Peyer's patch (tissue), 4 donors: Measurements from ENCODE around the gene MYEOV. TPM values are rescaled to one million over a fixed set of nuclear protein-coding genes. Genes with fewer than 3 reads are reported as not detected.

Source experiments
- DNase-seq, 3 donors: peaks; one replicate each; pipeline ENCODE4 v3.0.0-alpha.2; 2017 to 2019
- H3K27ac ChIP-seq, 4 donors: fragments of 200-600 bp; sonication (generic); one replicate each; pipeline ENCODE4 v1.5.1; 2016 to 2019
- H3K27me3 ChIP-seq, 2 donors: fragments of 200-600 bp; sonication (generic); one replicate each; pipeline ENCODE4 v1.5.1; 2019
- H3K36me3 ChIP-seq, 3 donors: fragments of 200-600 bp; sonication (generic); one replicate each; pipeline ENCODE4 v1.5.1; 2016 to 2019
- H3K4me1 ChIP-seq, 4 donors: fragments of 200-600 bp; sonication (generic); one replicate each; pipeline ENCODE4 v1.5.1; 2016 to 2019
- H3K4me3 ChIP-seq, 4 donors: fragments of 200-600 bp; sonication (generic); 1 replicate in 3 of 4; 2 replicates in 1 of 4; pipeline ENCODE4 v1.5.1; 2016 to 2019; ENCODE audit warnings: mild to moderate bottlenecking in 1 of 4
- H3K9me3 ChIP-seq, 4 donors: fragments of 200-600 bp; sonication (generic); one replicate each; pipeline ENCODE4 v1.5.1; 2016 to 2019; ENCODE audit warnings: mild to moderate bottlenecking in 1 of 4
- POLR2A ChIP-seq, 2 donors: fragments of 450-650 bp; IDR thresholded peaks; one replicate each; pipeline ENCODE4 v1.5.1; 2017; ENCODE audit warnings: antibody characterized with exemption in 2 of 2, mild to moderate bottlenecking in 2 of 2, moderate library complexity in 2 of 2
- total RNA-seq, 4 donors: library from RNA; depleted of rRNA; stranded (reverse); fragments of >200 nt; gene quantifications; one replicate each; pipeline ENCODE4 v1.1.0, GENCODE V29; 2016
- TF ChIP-seq, protein P1 (sequence below), 6 experiments: fragments of 450-650 bp in 4 of 6; fragments of 200-600 bp in 2 of 6; sonication (generic) in 1 of 6; IDR thresholded peaks; one replicate each; pipeline ENCODE4 v1.5.1; 2017 to 2019; ENCODE audit warnings: antibody characterized with exemption in 6 of 6, mild to moderate bottlenecking in 3 of 6, moderate library complexity in 1 of 6

Gene MYEOV
- total RNA-seq, 4 donors from 2014 or later, result 0.53 TPM; not detected in 3

DNA sequence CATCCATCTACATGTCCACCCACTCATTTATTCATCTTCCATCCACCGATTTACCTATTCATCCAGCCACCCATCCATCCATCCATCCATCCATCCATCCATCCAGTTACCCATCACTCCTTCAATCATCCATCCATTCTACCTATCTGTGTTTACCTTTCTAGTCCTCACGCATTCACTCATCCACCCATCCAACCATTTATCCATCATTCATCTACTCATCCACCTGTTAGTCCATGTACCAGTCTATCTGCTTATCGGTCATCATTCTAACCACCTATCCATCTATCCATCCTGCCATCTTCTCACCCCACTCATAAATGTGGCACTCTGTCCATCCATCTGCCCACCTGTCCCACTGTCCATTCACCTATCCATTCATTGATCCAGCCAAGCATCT, 21.9 kb upstream of the MYEOV start:
- H3K4me1 ChIP-seq, result peaks cover 0 to 4% (median 0%) of the 10 kb centered on the region in 4 donors
- H3K27ac ChIP-seq, result no peak overlapping the region
- no peak for DNase-seq
- TF ChIP-seq POLR2A (IDR thresholded peaks at IDR 0.05), result no peak
- TF ChIP-seq, protein P1, sequence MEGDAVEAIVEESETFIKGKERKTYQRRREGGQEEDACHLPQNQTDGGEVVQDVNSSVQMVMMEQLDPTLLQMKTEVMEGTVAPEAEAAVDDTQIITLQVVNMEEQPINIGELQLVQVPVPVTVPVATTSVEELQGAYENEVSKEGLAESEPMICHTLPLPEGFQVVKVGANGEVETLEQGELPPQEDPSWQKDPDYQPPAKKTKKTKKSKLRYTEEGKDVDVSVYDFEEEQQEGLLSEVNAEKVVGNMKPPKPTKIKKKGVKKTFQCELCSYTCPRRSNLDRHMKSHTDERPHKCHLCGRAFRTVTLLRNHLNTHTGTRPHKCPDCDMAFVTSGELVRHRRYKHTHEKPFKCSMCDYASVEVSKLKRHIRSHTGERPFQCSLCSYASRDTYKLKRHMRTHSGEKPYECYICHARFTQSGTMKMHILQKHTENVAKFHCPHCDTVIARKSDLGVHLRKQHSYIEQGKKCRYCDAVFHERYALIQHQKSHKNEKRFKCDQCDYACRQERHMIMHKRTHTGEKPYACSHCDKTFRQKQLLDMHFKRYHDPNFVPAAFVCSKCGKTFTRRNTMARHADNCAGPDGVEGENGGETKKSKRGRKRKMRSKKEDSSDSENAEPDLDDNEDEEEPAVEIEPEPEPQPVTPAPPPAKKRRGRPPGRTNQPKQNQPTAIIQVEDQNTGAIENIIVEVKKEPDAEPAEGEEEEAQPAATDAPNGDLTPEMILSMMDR (IDR thresholded peaks at IDR 0.05), result no peak
- no peaks in the 10 kb centered on the region for H3K36me3 ChIP-seq
- H3K27me3 ChIP-seq, result no peaks in the 10 kb centered on the region
- no peak overlapping the region for H3K4me3 ChIP-seq
- no peaks in the 10 kb centered on the region for H3K9me3 ChIP-seq

DNA sequence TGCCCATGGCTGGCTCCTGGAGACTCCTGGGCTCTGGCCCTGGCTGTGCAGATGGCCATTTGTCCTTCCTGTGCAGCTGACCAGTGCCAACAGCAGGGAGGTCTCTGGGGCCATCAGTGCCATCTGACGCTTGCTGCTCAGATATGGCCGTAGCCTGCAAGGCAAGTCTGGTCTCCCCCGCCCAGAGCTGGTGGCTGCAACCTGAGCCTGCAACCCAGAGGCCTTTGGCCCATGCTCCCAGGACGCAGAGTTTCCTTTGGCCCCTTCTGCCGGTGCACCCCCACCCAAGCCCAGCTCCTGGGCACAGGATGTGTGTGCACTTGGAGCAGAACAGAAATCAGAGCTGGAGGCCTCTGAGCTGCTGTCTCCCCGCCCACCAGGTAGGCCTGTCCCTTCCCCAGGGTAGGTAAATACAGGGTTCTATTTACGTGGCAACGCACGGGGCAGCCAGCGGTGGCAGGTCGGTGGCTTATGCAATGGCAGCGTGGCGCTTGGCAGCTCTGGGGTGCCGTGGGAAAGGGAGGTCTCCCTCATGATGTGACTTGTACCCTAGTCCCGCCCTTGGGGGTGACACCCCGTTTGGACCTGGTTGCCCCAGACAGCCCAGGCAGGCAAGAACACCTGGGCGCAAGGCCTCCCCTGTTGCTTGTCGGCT, 21.0 kb upstream of the MYEOV start:
- Histone ChIP-seq H3K27ac (no peak overlapping the region), H3K36me3 (no peaks in the 10 kb centered on the region), H3K4me1 (peaks cover 0 to 13% (median 2%) of the 10 kb centered on the region in 4 donors), H3K9me3 (no peaks in the 10 kb centered on the region), H3K4me3 (no peak overlapping the region), H3K27me3 (no peaks in the 10 kb centered on the region)
- TF ChIP-seq POLR2A (IDR thresholded peaks at IDR 0.05), result no peak
- TF ChIP-seq, protein P1 (IDR thresholded peaks at IDR 0.05), result no peak
- peak in 1 of 3 donors; percentile 44 for DNase-seq

DNA sequence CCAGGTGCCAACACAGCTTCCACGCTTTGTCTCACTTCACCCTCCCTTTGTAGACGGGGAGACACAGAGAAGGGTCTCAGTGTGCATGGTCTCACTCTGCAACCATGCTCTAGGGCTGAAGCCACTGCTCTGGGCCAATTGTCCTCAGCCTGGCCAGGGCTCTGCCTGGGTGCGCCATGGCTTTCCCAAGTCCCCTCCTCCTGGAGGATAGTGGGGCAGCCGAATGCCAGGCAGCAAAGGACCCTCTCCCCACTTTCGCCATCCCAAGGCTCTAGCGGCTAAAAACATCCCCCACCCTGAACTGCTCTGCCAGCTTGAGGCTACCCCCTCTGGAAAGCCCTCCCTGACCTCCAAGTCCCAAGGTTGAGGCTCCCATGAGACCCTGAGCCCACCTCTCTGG, 20.4 kb upstream of the MYEOV start:
- peaks cover 0 to 19% (median 2%) of the 10 kb centered on the region in 4 donors for H3K4me1 ChIP-seq
- no peak overlapping the region for H3K27ac ChIP-seq
- H3K9me3 ChIP-seq, result no peaks in the 10 kb centered on the region
- DNase-seq, result no peak
- H3K36me3 ChIP-seq, result no peaks in the 10 kb centered on the region
- H3K4me3 ChIP-seq, result no peak overlapping the region
- no peaks in the 10 kb centered on the region for H3K27me3 ChIP-seq
- TF ChIP-seq POLR2A (IDR thresholded peaks at IDR 0.05), result no peak
- TF ChIP-seq, protein P1 (IDR thresholded peaks at IDR 0.05), result no peak

DNA sequence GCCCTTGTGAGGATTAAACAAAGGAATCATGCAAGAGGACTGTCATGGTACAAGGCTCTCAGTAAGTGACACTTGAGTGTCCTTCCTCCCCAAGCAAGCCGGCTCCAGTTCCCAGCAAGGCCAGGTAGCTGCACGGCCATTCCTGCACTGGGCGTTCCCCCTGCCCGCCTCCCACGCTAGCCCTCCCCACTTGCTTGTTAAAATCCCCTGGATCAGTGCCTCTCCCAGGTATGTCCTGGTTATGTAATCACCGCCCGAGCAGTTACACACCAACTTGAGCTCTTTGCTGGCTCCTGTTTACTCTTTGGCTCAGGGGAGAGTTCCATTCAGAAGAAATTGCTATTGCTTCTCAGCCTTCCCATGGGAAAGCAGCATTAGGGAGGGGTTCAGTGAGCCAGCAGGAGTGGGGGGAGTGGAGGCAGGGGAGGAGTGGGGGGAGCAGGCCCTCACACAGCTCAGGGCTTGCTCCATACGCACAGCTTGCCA, 19.4 kb upstream of the MYEOV start:
- no peak overlapping the region for H3K27ac ChIP-seq
- TF ChIP-seq, protein P1 (IDR thresholded peaks at IDR 0.05), result no peak
- no peak for TF ChIP-seq POLR2A (IDR thresholded peaks at IDR 0.05)
- no peaks in the 10 kb centered on the region for H3K36me3 ChIP-seq
- peak in 2 of 3 donors; percentile 66 to 72 for DNase-seq
- no peaks in the 10 kb centered on the region for H3K27me3 ChIP-seq
- peaks cover 0 to 21% (median 2%) of the 10 kb centered on the region in 4 donors for H3K4me1 ChIP-seq
- H3K4me3 ChIP-seq, result no peak overlapping the region
- H3K9me3 ChIP-seq, result no peaks in the 10 kb centered on the region

DNA sequence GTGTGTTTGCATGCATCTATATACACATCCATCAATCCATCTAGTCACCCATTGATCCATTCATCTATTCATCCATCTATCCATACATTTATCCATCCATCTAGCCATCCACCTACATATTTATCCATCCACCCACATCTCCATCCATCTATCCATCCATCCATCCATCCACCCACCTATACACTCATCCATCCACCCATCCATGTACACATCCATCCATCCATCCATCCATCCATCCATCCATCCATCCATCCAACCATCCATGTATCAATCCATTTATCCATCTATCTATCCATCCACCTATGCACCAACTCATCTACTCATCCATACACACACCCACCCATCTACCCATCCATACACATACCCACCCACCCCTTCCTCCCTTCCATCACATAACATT, 18.8 kb upstream of the MYEOV start:
- Histone ChIP-seq H3K27ac (no peak overlapping the region), H3K36me3 (no peaks in the 10 kb centered on the region), H3K4me1 (peaks cover 0 to 21% (median 2%) of the 10 kb centered on the region in 4 donors), H3K4me3 (no peak overlapping the region), H3K27me3 (no peaks in the 10 kb centered on the region), H3K9me3 (no peaks in the 10 kb centered on the region)
- TF ChIP-seq, protein P1 (IDR thresholded peaks at IDR 0.05), result no peak
- TF ChIP-seq POLR2A (IDR thresholded peaks at IDR 0.05), result no peak
- DNase-seq, result no peak
